GM06990 (cell line): Measurements from ENCODE around the gene PKIB.

Experiments used
- DNase-seq: peaks from one replicate; pipeline ENCODE4 v3.0.0-alpha.2; 2011; ENCODE audit not compliant: insufficient read length; ENCODE audit errors: extremely low read depth
- H3K27me3 ChIP-seq: replicated peaks from 2 replicates; pipeline ENCODE4 v1.6.0; 2011; ENCODE audit warnings: low read length; ENCODE audit not compliant: control insufficient read depth, insufficient read depth
- H3K36me3 ChIP-seq: 2 replicates; pipeline ENCODE4 v1.5.1; 2011; ENCODE audit warnings: low read length; ENCODE audit not compliant: control insufficient read depth, insufficient read depth
- H3K4me3 ChIP-seq: replicated peaks from 2 replicates; pipeline ENCODE4 v1.5.1; 2011; ENCODE audit warnings: low read depth, mild to moderate bottlenecking, control low read depth, low read length
- TF ChIP-seq, protein P1 (sequence below): IDR thresholded peaks from 2 replicates; pipeline ENCODE4 v1.5.1; 2011; ENCODE audit warnings: low read length, control low read depth, mild to moderate bottlenecking, inconsistent platforms; ENCODE audit not compliant: insufficient read depth, poor library complexity, severe bottlenecking

PKIB gene

GRCh38 chr6:122568350-122568749, 41.9 kb upstream of the PKIB start:
- H3K36me3 ChIP-seq = no peaks in the 10 kb centered on the region
- TF ChIP-seq, protein P1, sequence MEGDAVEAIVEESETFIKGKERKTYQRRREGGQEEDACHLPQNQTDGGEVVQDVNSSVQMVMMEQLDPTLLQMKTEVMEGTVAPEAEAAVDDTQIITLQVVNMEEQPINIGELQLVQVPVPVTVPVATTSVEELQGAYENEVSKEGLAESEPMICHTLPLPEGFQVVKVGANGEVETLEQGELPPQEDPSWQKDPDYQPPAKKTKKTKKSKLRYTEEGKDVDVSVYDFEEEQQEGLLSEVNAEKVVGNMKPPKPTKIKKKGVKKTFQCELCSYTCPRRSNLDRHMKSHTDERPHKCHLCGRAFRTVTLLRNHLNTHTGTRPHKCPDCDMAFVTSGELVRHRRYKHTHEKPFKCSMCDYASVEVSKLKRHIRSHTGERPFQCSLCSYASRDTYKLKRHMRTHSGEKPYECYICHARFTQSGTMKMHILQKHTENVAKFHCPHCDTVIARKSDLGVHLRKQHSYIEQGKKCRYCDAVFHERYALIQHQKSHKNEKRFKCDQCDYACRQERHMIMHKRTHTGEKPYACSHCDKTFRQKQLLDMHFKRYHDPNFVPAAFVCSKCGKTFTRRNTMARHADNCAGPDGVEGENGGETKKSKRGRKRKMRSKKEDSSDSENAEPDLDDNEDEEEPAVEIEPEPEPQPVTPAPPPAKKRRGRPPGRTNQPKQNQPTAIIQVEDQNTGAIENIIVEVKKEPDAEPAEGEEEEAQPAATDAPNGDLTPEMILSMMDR = no peak
- no peak for DNase-seq
- no peaks in the 10 kb centered on the region; the same call in 1 of the 2 replicates for H3K27me3 ChIP-seq
- H3K4me3 ChIP-seq = no peak overlapping the region

DNA sequence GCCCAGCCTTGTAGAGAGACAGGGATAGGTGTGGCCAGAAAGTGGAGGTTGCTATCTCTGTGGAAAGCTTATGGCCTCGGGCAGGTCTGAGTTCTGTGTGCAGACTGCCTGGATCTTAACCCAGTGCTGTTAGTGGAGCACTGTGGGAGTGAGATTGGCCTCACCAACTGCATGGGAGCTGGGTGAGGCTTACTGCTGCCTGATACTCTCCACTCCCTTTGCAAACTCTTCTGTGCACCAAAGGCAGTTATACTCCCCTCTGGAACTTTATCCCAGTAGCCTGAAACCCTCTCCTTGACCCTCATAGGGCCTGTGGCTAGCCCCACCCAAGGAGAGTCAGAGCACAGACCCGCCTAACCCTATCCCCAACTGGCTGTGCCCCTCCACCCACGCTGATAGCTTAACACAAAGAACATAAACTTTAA, 41.4 kb upstream of the PKIB start:
- Histone ChIP-seq H3K36me3 (no peaks in the 10 kb centered on the region), H3K4me3 (no peak overlapping the region), H3K27me3 (no peaks in the 10 kb centered on the region)
- TF ChIP-seq, protein P1 = no peak
- no peak for DNase-seq

DNA sequence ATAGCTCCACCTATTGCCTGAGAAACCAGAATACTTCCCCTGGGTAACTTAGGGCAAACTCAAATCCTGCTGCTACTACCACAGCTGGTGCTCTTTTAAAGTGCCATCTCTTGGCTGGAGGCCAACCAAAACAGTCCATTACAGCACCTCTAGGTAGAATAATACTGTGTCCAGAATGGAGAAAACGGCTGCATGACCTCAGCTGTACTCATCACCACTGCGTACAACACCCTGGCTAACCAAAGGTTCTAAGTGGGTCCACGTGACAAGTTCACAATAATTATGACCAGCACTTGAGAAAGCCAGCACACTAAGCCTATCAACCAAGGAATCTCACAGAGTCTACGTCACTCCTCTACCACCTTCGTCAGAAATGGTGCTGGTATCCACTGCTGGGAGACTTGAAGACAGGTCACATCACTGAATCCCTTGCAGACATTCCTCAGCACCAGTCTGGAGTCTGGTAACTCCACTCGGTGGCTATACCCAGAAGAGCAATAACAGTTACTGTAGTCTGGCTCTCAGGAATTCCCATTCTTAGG, 40.9 kb upstream of the PKIB start:
- DNase-seq = no peak
- Histone ChIP-seq H3K4me3 (no peak overlapping the region), H3K36me3 (no peaks in the 10 kb centered on the region), H3K27me3 (no peaks in the 10 kb centered on the region)
- TF ChIP-seq, protein P1 = no peak

DNA sequence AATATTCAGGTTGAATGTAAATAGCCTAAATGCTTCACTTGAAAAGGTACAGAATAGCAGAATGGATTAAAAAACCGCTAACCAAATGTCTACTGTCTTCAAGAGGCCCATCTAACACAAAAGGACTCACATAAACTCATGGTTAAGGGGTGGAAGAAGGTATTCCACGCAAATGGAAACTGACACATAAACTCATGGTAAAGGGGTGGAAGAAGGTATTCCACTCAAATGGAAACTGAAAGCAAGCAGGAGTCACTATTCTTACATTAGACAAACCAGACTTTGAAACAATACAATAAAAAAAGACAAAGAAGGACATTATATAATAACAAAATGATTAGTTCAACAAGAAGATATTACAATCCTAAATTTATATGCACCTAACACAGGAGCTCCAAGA, 38.3 kb upstream of the PKIB start:
- no peak overlapping the region for H3K4me3 ChIP-seq
- H3K36me3 ChIP-seq = no peaks in the 10 kb centered on the region
- H3K27me3 ChIP-seq = no peaks in the 10 kb centered on the region
- TF ChIP-seq, protein P1 = no peak
- no peak for DNase-seq

GRCh38 chr6:122576888-122577287, 33.3 kb upstream of the PKIB start:
- DNase-seq = no peak
- Histone ChIP-seq H3K4me3 (no peak overlapping the region), H3K27me3 (no peaks in the 10 kb centered on the region), H3K36me3 (no peaks in the 10 kb centered on the region)
- TF ChIP-seq, protein P1 = no peak

DNA sequence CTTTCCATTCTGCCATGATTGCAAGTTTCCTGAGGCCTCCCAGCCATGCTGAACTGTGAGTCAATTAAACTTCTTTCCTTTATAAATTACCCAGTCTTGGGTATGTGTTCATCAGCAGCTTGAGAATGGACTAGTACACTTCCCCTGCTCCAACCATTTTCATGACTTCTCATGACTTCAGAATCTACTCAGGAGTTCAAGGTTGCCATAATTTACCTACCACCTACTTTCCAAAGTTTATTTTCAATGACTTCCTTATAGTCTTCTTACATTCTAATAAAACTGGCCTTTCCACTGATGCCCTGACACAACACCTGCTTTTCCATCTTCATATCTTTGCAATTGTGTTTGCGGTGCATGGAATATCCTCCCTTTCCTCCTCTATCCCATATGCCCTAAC, 31.2 kb upstream of the PKIB start:
- H3K36me3 ChIP-seq = no peaks in the 10 kb centered on the region
- no peak for DNase-seq
- TF ChIP-seq, protein P1 = no peak
- H3K4me3 ChIP-seq = no peak overlapping the region
- H3K27me3 ChIP-seq = no peaks in the 10 kb centered on the region
